Effector memory CD4-positive, alpha-beta T cell (primary cell): ENCODE data around the gene HLA-F.

Source experiments
- DNase-seq, 3 donors: peaks; one replicate each; pipeline ENCODE4 v3.0.0-alpha.2; 2020
- H3K27ac ChIP-seq: 2 replicates; pipeline ENCODE4 v1.7.0; 2013; ENCODE audit warnings: mild to moderate bottlenecking, low read length, moderate library complexity; ENCODE audit not compliant: insufficient read depth, poor library complexity, severe bottlenecking
- H3K27me3 ChIP-seq: replicated peaks from 2 replicates; pipeline ENCODE4 v1.7.0; 2013; ENCODE audit warnings: mild to moderate bottlenecking, low read length; ENCODE audit not compliant: insufficient read depth, control insufficient read depth, poor library complexity, severe bottlenecking
- H3K36me3 ChIP-seq: 2 replicates; pipeline ENCODE4 v1.7.0; 2013; ENCODE audit warnings: mild to moderate bottlenecking, low read length, moderate library complexity; ENCODE audit not compliant: control insufficient read depth, insufficient read depth
- H3K4me1 ChIP-seq: 2 replicates; pipeline ENCODE4 v1.7.0; 2013; ENCODE audit warnings: low read length, mild to moderate bottlenecking; ENCODE audit not compliant: control insufficient read depth, insufficient read depth, poor library complexity, severe bottlenecking
- H3K4me3 ChIP-seq: 2 replicates; pipeline ENCODE4 v1.7.0; 2013; ENCODE audit warnings: low read length, low read depth, mild to moderate bottlenecking; ENCODE audit not compliant: insufficient read depth, poor library complexity, severe bottlenecking
- H3K9me3 ChIP-seq: 2 replicates; pipeline ENCODE4 v1.7.0; 2013; ENCODE audit warnings: mild to moderate bottlenecking, low read length, moderate library complexity; ENCODE audit not compliant: control insufficient read depth

HLA-F gene

DNA sequence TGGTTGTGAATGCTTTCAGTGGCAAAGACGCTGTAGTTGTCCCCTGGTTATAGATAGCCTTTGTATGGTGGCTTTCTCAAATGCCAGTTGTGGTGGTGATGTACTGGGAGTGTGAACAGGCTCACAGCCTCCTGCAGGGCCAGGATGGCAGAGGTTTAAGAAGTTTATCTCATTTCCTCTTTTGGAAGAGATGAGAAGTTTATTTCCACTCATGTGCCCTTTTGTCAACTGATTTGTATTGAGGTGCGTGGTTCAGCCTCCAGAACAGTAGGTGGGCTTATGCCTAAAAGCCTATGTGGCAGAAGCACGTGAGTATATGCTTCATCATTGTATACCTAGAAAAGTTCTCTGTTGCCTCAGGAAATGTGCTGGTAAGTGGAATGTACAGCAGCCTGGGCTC is 28.6 kb upstream of the HLA-F start:
- Histone ChIP-seq H3K27me3 (no peaks in the 10 kb centered on the region), H3K9me3 (no peaks in the 10 kb centered on the region), H3K4me1 (no peaks in the 10 kb centered on the region), H3K36me3 (no peaks in the 10 kb centered on the region), H3K27ac (no peak overlapping the region), H3K4me3 (no peak overlapping the region)
- DNase-seq: no peak

- Histone ChIP-seq H3K4me1 (no peaks in the 10 kb centered on the region), H3K9me3 (no peaks in the 10 kb centered on the region), H3K36me3 (no peaks in the 10 kb centered on the region), H3K4me3 (no peak overlapping the region), H3K27ac (no peak overlapping the region), H3K27me3 (no peaks in the 10 kb centered on the region)
- no peak for DNase-seq
These were observed 26.8 kb upstream of the HLA-F start for GRCh38 chr6:29696147-29697125.

DNA sequence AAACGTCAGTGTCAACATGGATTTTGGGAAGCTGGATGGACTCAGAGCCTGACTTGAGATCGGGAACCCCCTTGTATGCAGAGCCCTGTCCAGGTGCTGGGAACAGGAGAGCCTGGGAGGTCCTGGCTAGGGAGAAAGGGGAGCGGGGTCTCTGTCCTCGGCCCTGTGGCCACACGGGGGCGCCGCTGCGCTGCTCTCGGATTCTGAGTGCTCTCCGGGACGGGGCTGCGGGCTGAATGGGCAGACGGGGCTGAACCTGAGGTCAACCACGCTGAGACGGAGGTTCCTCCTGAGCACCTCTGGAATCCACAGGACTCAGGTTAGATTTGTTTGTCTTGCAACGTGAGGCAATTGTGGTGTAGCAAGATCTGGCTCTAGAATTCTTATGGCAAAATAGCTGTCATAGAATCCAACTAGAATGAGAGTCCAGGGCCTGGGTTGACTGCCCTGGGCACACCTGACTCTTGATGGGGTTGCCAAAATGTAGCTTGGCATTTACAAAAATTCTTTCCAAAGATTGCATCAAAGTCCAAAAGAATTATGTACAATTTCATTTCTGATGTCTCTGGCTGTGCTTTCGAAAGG is 20.6 kb upstream of the HLA-F start:
- Histone ChIP-seq H3K4me1 (peaks cover 16% of the 10 kb centered on the region), H3K27ac (no peak overlapping the region), H3K4me3 (no peak overlapping the region), H3K27me3 (peaks cover 6% of the 10 kb centered on the region), H3K9me3 (no peaks in the 10 kb centered on the region), H3K36me3 (no peaks in the 10 kb centered on the region)
- peak; percentile 45 to 69 (median 49) for DNase-seq

- Histone ChIP-seq H3K27ac (no peak overlapping the region), H3K9me3 (no peaks in the 10 kb centered on the region), H3K27me3 (peaks cover 6% of the 10 kb centered on the region), H3K36me3 (no peaks in the 10 kb centered on the region), H3K4me3 (no peak overlapping the region), H3K4me1 (peaks cover 44% of the 10 kb centered on the region)
- DNase-seq: no peak
These were observed 17.6 kb upstream of the HLA-F start for GRCh38 chr6:29705389-29706231.

DNA sequence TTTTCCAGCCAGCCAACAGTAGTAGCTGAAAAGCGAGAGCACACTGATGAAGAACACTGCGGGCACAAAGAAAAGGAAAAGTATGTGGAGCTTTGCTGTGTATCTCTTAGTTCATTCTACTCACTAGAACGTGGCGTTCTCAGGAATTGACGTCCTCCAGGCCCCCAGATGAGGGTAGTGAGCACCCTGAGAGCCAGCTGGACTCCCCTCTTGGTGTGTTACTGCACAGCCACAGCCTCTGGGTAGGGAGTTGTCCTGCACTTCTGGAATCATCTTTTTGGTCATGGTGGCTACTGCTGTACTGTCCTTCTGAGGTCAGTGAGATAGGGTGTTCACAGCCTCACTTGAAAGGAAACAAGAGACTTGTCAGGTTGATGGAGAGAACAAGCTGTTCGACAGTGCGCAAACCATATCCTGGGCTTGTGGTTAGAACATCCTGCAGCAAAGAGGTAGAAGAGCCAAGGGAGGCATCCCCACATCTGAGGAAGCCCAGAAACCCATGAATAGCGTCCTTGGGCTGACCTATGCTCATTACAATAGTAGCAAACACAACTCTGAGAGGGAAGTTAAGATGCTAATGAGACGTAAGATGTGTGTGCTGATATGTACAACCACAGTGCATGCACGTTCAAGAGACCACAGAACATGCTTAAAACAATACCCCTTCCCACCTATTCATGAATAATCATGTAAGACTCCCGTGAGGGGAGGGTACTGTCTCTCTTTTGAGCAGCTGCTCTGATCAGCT is 14.6 kb upstream of the HLA-F start:
- Histone ChIP-seq H3K27me3 (no peaks in the 10 kb centered on the region), H3K27ac (peak overlapping the region; percentile 52), H3K36me3 (no peaks in the 10 kb centered on the region), H3K9me3 (no peaks in the 10 kb centered on the region), H3K4me1 (peaks cover 55% of the 10 kb centered on the region), H3K4me3 (peak overlapping the region; percentile 63)
- peak; percentile 53 to 75 (median 74) for DNase-seq

GRCh38 chr6:29709188-29709587 is 14.0 kb upstream of the HLA-F start:
- H3K27ac ChIP-seq: peak overlapping the region; percentile 52
- no peaks in the 10 kb centered on the region for H3K27me3 ChIP-seq
- no peaks in the 10 kb centered on the region for H3K9me3 ChIP-seq
- no peaks in the 10 kb centered on the region for H3K36me3 ChIP-seq
- peak overlapping the region; percentile 63 for H3K4me3 ChIP-seq
- peaks cover 55% of the 10 kb centered on the region for H3K4me1 ChIP-seq
- no peak for DNase-seq

DNA sequence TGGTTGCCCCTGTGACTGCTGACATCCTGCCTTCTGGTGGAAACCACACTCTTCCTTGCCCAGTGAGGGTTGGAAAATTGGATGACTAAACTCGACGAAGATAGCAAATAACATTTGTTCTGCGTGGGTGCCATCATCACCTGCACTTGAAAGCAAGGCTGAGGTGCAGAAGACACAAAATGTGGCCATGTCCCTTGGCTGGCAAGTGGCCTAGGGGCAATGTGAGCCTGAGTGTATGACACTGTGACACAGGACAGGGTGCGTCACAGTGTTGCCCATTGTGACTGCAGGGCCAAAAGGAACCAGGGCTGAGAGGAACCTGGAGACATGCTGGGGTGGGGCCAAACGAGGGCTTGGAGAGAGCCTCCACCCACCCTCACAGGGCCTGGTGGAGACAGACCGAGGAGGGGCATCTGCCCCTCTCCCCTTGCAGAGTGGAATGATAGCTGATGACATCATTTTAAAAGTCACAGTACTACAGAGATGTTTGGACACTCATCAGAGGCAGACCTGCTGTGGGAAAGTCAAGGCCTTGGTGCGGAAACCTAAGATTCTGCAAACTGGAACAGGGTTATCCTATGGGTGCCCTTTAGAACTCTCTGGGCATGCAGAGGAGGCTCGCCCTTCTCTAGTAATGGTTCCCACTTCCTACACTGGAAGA is 12.8 kb upstream of the HLA-F start:
- Histone ChIP-seq H3K36me3 (no peaks in the 10 kb centered on the region), H3K27ac (no peak overlapping the region), H3K4me3 (no peak overlapping the region), H3K27me3 (no peaks in the 10 kb centered on the region), H3K4me1 (peaks cover 55% of the 10 kb centered on the region), H3K9me3 (no peaks in the 10 kb centered on the region)
- DNase-seq: no peak

DNA sequence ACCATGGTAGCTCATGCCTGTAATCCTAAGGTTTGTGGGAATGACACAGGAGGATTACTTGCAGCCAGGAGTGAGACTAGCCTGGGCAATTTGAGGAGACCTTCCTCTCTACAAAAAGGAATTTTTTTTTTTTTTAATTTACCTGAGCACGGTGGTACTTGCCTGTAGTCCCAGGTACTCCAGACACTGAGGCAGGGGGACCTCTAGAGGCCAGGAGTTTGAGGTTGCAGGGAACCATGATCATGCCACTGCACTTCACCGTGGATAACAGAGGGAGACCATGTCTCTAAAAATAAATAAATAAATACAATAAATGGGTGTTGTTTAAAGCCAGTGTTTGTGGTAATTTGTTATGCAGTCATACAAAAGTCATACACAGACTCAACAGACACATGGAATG is 2.4 kb upstream of the HLA-F start:
- Histone ChIP-seq H3K27me3 (no peaks in the 10 kb centered on the region), H3K27ac (no peak overlapping the region)
- no peak for DNase-seq

More for the DNA sequence above, 2.4 kb upstream of the HLA-F start:
- H3K36me3 ChIP-seq: peaks cover 21% of the 10 kb centered on the region
- no peak overlapping the region for H3K4me3 ChIP-seq
- H3K4me1 ChIP-seq: peaks cover 27% of the 10 kb centered on the region
- no peaks in the 10 kb centered on the region for H3K9me3 ChIP-seq
